M059J (cell line): ENCODE data around the gene DNAJC12. TPM values are rescaled to one million over a fixed set of nuclear protein-coding genes. Genes with fewer than 3 reads are reported as not detected.
"Not testable (repeated sequence)": the region's sequence is repeated elsewhere in the genome, so short reads cannot be mapped to it uniquely, and the experiment has no call there.

Experiments
- DNase-seq: peaks from one replicate; pipeline ENCODE4 v3.0.0-alpha.2; 2012; ENCODE audit warnings: low read depth
- total RNA-seq: library from RNA; depleted of rRNA; stranded (reverse); fragments of >200 nt; shearing (Covaris generic); gene quantifications from 2 replicates; pipeline ENCODE4 v1.2.3, GENCODE V29; 2014; rRNA removed

Gene DNAJC12
- total RNA-seq: 2.4 and 3.4 TPM in 2 replicates

DNA sequence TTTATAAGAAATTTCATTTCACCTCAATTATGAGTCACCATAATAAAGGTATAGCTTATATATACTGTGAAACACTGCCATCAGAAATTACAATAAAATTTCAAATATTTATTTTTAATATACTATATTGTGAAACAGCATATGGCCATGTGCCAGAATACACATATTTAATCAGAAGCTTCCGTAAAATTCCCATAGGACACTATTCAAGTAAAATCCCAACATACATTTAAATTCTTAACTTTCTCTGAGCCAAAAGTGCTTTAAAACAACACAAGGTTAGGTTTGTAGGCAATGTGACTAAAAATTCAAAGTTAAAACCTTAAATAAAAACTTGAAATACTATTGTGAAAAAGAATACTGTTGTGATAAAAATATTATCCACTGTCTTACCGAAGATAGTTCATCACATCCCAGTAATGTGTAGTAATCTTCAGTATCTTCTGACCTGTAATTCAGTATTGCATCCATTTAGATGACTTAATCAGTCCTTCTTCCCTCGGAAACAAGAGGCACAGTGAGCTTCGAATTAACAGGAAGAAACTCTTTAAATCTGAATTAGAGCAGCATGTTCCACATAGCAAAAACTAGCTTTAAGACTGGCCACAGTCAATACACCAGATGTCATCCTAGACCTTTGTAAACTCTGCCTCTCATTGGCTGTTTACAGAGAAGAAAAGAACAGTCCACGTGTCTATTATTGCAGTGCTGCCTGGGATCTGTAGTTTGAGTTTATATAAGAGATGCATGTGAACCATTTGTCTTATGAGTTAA, at the start of gene DNAJC12:
DNAJC12 (minus strand) TSS at position 648 of the 774 bp plus-strand sequence; CDS start at position 471, 177 bp downstream.
- peak; percentile 63 for DNase-seq

GRCh38 chr10:67884842-67885670, 47.1 kb upstream of the DNAJC12 start:
- DNase-seq: peak; percentile 75

GRCh38 chr10:67884313-67884841, 46.4 kb upstream of the DNAJC12 start, which contains the start of gene SIRT1:
Gene SIRT1 (plus strand): TSS chr10:67884656. CDS start chr10:67884722, 66 bp downstream.
- peak; percentile 91 for DNase-seq

- no peak for DNase-seq
Observed at GRCh38 chr10:67883710-67884312, 45.8 kb upstream of the DNAJC12 start.

DNA sequence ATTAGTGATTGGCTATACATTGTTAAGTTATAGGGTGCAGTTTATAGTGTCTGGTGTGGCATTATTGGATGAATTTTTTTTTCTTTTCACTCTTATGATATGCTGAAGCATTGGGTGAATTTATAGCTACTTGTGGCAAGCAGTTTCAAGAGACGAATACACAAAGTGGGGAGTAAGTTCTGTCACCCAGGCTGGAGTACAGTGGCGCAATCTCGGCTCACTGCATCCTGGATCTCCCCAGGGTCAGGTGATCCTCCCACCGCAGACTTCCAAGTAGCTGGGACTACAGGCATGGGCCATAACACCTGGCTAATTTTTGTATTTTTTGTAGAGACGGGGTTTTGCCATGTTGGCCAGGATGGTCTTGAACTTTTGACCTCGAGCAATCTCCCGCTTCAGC, 40.1 kb upstream of the DNAJC12 start:
- no peak for DNase-seq

- DNase-seq: not testable (repeated sequence)
Observed at GRCh38 chr10:67877421-67877820, 39.4 kb upstream of the DNAJC12 start.

GRCh38 chr10:67875340-67876238, 37.6 kb upstream of the DNAJC12 start:
- DNase-seq: no peak

DNA sequence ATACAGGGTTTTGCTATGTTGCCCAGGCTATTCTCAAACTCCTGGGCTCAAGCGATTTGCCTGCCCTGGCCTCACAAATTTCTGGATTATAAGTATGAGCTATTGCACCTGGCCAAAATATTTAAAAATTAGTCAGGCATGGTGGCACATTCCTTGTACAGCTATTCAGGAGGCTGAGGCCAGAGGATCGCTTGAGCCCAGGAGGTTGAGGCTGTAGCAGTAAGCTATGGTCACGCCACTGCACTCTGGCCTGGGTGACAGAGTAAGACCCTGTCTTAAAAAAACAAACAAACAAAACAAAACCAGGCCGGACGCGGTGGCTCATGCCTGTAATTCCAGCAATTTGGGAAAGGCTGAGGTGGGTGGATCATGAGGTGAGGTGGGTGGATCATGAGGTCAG, 32.0 kb upstream of the DNAJC12 start:
- DNase-seq: no peak

DNA sequence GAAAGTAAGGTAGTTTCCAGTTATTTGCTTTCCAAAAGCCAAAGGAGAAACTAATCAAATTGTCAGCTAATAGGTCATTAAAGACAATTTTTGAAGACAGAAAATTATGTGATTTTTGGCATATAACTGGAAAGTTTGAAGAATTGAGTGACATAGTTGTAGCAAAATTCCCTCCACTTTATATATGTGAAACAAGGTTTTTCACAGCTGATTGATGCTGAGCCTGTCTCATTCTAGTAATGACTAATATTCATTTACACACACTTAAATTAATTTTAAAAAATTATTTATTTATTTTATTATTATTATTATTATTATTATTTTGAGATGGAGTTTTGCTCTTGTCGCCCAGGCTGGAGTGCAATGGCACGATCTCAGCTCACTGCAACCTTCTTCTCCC, 30.1 kb upstream of the DNAJC12 start:
- DNase-seq: no peak

- DNase-seq: no peak
Observed at GRCh38 chr10:67864607-67865371, 26.8 kb upstream of the DNAJC12 start.

DNA sequence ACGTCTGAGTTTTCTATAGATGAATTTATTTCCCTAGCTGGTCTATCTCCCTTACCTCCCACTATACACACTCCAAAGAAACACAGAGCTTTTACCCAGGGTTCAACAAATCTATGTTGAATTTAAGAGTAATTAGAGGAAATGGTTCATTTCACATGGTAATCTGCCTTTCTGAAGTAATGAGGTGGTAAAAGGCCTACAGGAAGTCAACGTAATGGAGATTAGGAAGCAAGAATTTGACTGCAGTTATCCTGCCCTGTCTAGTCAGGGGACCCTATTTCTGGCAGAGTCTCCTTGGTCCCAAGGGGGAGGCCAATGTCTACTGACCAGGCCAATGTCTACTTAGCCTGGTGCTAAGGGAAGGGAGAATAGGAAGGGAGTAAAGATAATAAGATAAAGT, 25.1 kb upstream of the DNAJC12 start:
- DNase-seq: no peak

DNA sequence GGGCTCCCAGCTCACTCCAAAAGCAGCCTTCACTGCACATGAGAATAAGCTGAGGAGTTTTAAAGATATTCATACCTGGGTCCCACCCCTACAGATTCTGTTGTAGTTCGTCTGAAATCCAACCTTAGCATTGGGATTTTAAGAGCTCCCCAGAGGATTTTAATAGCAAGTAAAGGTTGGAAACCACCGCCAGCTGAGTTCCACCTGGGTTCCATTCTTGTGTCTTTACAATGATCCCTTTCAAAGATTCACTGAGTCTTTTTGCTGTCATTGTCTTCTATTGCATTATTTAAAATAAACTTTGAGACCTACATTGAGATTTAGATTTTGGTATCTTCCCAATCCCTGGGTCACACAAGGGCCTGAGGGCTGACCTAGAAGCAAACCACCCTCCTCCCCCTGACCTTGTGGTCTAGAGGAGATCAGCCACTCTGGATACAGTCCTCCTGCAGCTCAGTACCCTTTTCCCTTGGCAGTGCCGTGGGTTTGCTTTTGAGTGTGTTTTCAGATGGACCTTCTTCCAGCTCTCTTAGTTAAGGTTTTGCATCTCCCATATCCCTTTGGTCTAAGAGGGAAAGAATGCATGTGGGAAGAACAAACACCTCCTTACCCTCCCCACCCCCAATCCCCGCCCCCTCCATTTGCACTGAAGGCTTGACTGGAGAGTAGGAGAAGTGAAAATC, 23.9 kb upstream of the DNAJC12 start:
- no peak for DNase-seq

DNA sequence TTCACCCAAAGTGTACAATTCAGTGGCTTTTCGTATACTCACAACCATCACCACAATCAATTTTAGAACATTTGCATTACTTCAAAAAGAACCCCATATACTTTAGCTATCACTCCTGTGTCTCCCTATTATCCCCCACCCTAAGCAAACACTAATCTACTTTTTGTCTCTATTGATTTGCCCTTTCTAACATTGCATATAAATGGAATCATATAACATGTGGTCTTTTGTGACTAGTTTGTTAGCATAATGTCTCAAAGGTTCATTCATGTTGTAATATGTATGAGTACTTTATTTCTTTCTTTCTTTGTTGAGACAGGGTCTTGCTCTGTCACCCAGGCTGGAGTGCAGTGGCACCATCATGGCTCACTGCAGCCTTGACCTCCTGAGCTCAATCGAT, 21.0 kb upstream of the DNAJC12 start:
- no peak for DNase-seq

- no peak for DNase-seq
Observed at GRCh38 chr10:67853512-67853911, 15.5 kb upstream of the DNAJC12 start.

DNA sequence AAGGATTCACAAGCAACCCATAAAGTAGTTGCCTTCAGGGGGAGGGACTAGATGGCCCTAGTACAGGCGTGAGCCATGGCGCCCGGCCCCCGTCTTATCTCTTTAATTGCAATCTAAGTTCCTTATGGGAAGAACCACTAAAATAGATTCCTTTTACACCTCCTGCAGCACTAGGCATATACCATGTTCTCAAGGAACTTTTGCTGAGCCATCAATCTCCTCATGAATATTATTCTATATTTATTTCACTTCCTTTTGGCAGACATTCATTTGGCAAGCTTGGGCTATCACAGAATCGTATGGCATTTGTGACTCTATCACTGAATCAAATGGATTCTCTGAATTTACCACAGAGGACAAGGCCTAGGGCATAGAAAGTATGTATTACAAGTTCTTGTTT, 14.8 kb upstream of the DNAJC12 start:
- DNase-seq: no peak

DNA sequence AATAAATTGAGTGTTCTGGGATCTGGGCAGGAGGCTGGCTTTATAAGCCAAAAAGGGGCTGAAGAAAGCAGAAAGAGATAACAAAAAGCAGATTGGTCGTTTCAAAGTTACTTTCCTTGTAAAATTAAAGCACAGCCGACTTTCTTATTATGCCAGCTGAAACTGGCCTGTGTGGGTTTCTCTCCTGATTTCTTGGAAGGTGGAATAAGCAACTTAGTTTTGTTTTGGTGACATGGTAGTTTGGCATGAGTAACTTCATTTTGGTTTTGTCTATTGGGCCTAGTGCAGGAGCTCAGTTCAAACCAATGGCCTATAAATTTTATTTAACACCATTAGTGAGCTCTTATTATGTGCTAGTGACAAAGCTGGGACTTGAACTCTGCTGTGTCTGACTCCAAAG, 13.2 kb upstream of the DNAJC12 start:
- DNase-seq: no peak

GRCh38 chr10:67849331-67850011, 11.5 kb upstream of the DNAJC12 start:
- DNase-seq: peak; percentile 92

- DNase-seq: no peak
Observed at GRCh38 chr10:67843284-67843683, 5.3 kb upstream of the DNAJC12 start.

- no peak for DNase-seq
Observed at GRCh38 chr10:67841737-67842136, 3.7 kb upstream of the DNAJC12 start.
